Testis (tissue), 2 donors: ENCODE measurements around the gene ARHGEF28.

Experiments used
- CTCF ChIP-seq, 3 experiments: fragments of 450-650 bp in 2 of 3; fragments of 200-600 bp in 1 of 3; sonication (generic) in 1 of 3; IDR thresholded peaks; one replicate each; pipeline ENCODE4 v1.5.1; 2016 to 2019; ENCODE audit warnings: antibody characterized with exemption in 3 of 3, mild to moderate bottlenecking in 2 of 3, moderate library complexity in 1 of 3
- POLR2A ChIP-seq: fragments of 450-650 bp; IDR thresholded peaks from one replicate; pipeline ENCODE4 v1.6.1; 2017; ENCODE audit warnings: antibody characterized with exemption, mild to moderate bottlenecking, moderate library complexity

- TF ChIP-seq CTCF (IDR thresholded peaks at IDR 0.05) (no peak), POLR2A (no peak)
Measured at GRCh38 chr5:73747696-73748380, 121.8 kb downstream of the ARHGEF28 start.
